Peyer's patch (tissue), 4 donors: Measurements from ENCODE around the gene MAPK10.

Experiments
- CTCF ChIP-seq, 6 experiments: fragments of 450-650 bp in 4 of 6; fragments of 200-600 bp in 2 of 6; sonication (generic) in 1 of 6; IDR thresholded peaks; one replicate each; pipeline ENCODE4 v1.5.1; 2017 to 2019; ENCODE audit warnings: antibody characterized with exemption in 6 of 6, mild to moderate bottlenecking in 3 of 6, moderate library complexity in 1 of 6
- POLR2A ChIP-seq, 2 donors: fragments of 450-650 bp; IDR thresholded peaks; one replicate each; pipeline ENCODE4 v1.5.1; 2017; ENCODE audit warnings: antibody characterized with exemption in 2 of 2, mild to moderate bottlenecking in 2 of 2, moderate library complexity in 2 of 2

GRCh38 chr4:86156531-86156930 is 203.3 kb downstream of the MAPK10 start:
- TF ChIP-seq CTCF (IDR thresholded peaks at IDR 0.05): no peak
- TF ChIP-seq POLR2A (IDR thresholded peaks at IDR 0.05): no peak
